ENCODE data around the gene GZMB. TPM values are rescaled to one million over a fixed set of nuclear protein-coding genes. Genes with fewer than 3 reads are reported as not detected.

Gene GZMB
- total and polyA plus RNA-seq, 2 of the 8 experiments (the other 6 are each of a cell fraction or from before 2014, with no cell fraction given): not detected

GRCh38 chr14:24632336-24632735 lies 1.7 kb downstream of the GZMB start:
- Histone ChIP-seq H3K27ac (ENCODE audit: low read depth, low read length) (no peak overlapping the region), H2AFZ (ENCODE audit: low read length) (no peak overlapping the region), H3K9me3 (ENCODE audit: insufficient read depth in 2 of 2, low read depth in 1 of 2, low read length in 1 of 2) (peaks cover 32 to 52% of the 10 kb centered on the region in 2 experiments), H3K18ac (ENCODE audit: extremely low read depth, low read length) (no peak overlapping the region), H3K56ac (replicated peaks; ENCODE audit: insufficient read length, low read depth, low read length) (no peak overlapping the region), H3K9ac (replicated peaks in 1 of 4; ENCODE audit: extremely low read depth in 1 of 4, low read depth in 3 of 4, low read length in 3 of 4) (no peak overlapping the region), H3K36me3 (ENCODE audit: control insufficient read depth in 2 of 4, insufficient read depth in 4 of 4, low read length in 3 of 4) (no peaks in the 10 kb centered on the region), H3K23me2 (ENCODE audit: low read depth, low read length) (no peaks in the 10 kb centered on the region), H3K4ac (replicated peaks; ENCODE audit: insufficient read length, low read depth, low read length) (no peak overlapping the region), H2BK15ac (ENCODE audit: low read length) (no peak overlapping the region), H3K27me3 (replicated peaks in 1 of 4; ENCODE audit: control insufficient read depth in 3 of 4, extremely low read depth in 1 of 4, insufficient read depth in 3 of 4, low read length in 3 of 4) (no peaks in the 10 kb centered on the region), H3K14ac (ENCODE audit: insufficient read length) (no peak overlapping the region), H3K79me2 (ENCODE audit: control insufficient read depth in 1 of 2, insufficient read depth in 2 of 2, low read length in 2 of 2) (no peaks in the 10 kb centered on the region), H4K5ac (ENCODE audit: insufficient read length, low read depth, low read length) (no peak overlapping the region), H2AK5ac (ENCODE audit: low read depth, low read length) (no peak overlapping the region), H3K79me1 (ENCODE audit: low read depth, low read length) (no peaks in the 10 kb centered on the region), H4K8ac (ENCODE audit: extremely low read depth, insufficient read depth, low read length) (no peak overlapping the region), H4K20me1 (replicated peaks in 1 of 2; ENCODE audit: control insufficient read depth in 1 of 2, insufficient read depth in 2 of 2, low read length in 2 of 2) (no peaks in the 10 kb centered on the region), H3K4me1 (replicated peaks in 1 of 4; ENCODE audit: control insufficient read depth in 3 of 4, insufficient read depth in 4 of 4, low read length in 3 of 4) (no peaks in the 10 kb centered on the region), H2BK120ac (replicated peaks; ENCODE audit: low read depth, low read length) (no peak overlapping the region), H2BK12ac (ENCODE audit: low read depth, low read length) (no peak overlapping the region), H2BK20ac (ENCODE audit: low read length) (no peak overlapping the region), H2BK5ac (ENCODE audit: low read depth, low read length) (no peak overlapping the region), H3K4me3 (ENCODE audit: extremely low read depth in 1 of 4, insufficient read depth in 2 of 4, low read depth in 3 of 4, low read length in 4 of 4) (no peak overlapping the region), H3K4me2 (ENCODE audit: insufficient read depth in 1 of 2, low read depth in 2 of 2, low read length in 2 of 2) (no peak overlapping the region), H3K23ac (ENCODE audit: insufficient read length) (no peak overlapping the region), H4K91ac (replicated peaks; ENCODE audit: insufficient read length, low read length) (no peak overlapping the region)
- 77% methylated on average over 3 of the region's 4 CpGs; no CpG with 5 or more reads in 1 of the 2 experiments for WGBS, 2 experiments (ENCODE audit: extremely low coverage in 1 of 2, insufficient coverage in 1 of 2, insufficient read length in 1 of 2, insufficient replicate concordance in 2 of 2, low coverage in 1 of 2, low lambda C conversion rate in 2 of 2, missing lambda C conversion rate in 1 of 2)
- POLR2A ChIA-PET (ENCODE audit: partially characterized antibody): no interaction called here
- CTCF ChIA-PET (ENCODE audit: partially characterized antibody): no interaction called here
- FAIRE-seq (no peak), DNase-seq (ENCODE audit: low read depth in 1 of 2, low spot score in 2 of 2) (no peak)
- TF ChIP-seq GTF2F1 (IDR thresholded peaks at IDR 0.05; ENCODE audit: borderline replicate concordance, low read depth, low read length) (no peak), RBBP5 (IDR thresholded peaks at IDR 0.05; ENCODE audit: borderline replicate concordance, low read depth, low read length) (no peak), CBX8 (IDR thresholded peaks at IDR 0.05; ENCODE audit: borderline replicate concordance, low read depth, low read length) (no peak), CBX5 (IDR thresholded peaks at IDR 0.05; ENCODE audit: low read depth, low read length) (no peak), GABPA (IDR thresholded peaks at IDR 0.05; ENCODE audit: borderline replicate concordance, insufficient read depth, low read length) (no peak), KDM1A (IDR thresholded peaks at IDR 0.05; ENCODE audit: borderline replicate concordance, low read length) (no peak), SIRT6 (IDR thresholded peaks at IDR 0.05; ENCODE audit: low read length) (no peak), TEAD4 (IDR thresholded peaks at IDR 0.05; ENCODE audit: low read depth, low read length) (no peak), TCF12 (IDR thresholded peaks at IDR 0.05; ENCODE audit: low read depth, low read length) (no peak), FOSL1 (IDR thresholded peaks at IDR 0.05; ENCODE audit: insufficient read depth, low read depth, low read length) (no peak), EP300 (IDR thresholded peaks at IDR 0.05; ENCODE audit: borderline replicate concordance in 1 of 2, low read depth in 2 of 2, low read length in 2 of 2) (no peak), PHF8 (conservative IDR thresholded peaks at IDR 0.05; ENCODE audit: low read depth, low read length) (no peak), YY1 (IDR thresholded peaks at IDR 0.05; ENCODE audit: low read depth, low read length) (no peak), CTBP2 (IDR thresholded peaks at IDR 0.05; ENCODE audit: borderline replicate concordance, insufficient read depth, insufficient read length, low read length) (no peak)

Data from H1 (cell line).